Measurements from ENCODE around the gene SLC12A4. TPM values are rescaled to one million over a fixed set of nuclear protein-coding genes. Genes with fewer than 3 reads are reported as not detected.

The SLC12A4 gene
- 27.9 TPM for total RNA-seq

DNA sequence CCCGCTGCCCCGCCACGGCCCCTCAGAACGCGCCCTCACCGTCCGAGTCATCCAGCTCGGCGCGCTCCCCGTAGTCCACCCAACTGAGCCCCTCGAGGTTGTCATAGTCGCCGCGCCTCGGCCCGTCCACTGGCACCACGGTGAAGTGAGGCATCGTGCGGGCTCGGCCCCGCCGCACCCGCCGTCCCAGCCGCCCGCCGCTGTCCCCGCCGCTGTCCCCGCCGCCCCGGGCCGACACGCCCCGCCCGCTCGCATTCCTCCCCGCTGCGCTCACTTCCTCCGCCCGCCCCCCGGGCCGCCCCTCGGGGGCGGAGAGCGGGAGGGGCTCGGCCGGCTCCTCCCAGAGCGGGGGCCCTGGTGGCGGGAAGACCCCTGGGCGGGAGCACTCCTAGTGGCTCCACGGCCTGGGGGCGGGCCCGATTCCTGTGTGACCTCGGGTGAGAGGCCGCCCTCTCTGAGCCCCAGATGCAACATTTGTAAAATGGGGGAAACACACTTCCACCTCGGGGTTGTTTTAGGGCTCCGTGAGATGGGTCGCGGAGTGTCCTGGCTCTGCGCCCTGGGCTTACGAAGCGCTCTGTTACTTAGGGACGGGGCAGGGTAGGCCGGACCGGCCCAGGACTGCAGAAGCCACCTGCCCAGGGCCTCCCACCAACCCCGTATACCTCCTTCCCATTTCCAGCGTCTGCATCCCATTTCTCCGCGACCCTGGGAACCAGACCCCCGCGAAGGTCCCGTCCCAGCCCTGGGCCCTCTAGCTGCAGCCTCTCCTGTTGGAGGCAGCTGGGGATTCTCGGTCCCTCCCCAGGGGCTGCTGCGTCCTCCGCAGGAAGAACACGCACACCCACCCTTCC is at the start of gene SLC12A4:
TSS of gene SLC12A4 (minus strand) at position 238 of the 854 bp plus-strand sequence. CDS start at position 154, 84 bp downstream.

GRCh38 chr16:68015681-68016080 is 47.2 kb upstream of the SLC12A4 start, which contains the start of gene DPEP2NB:
Gene DPEP2NB (minus strand): TSS chr16:68015911. CDS start chr16:68015770, 141 bp downstream.

GRCh38 chr16:67998779-67999688 is 30.6 kb upstream of the SLC12A4 start, which contains the start of gene DPEP2:
Gene DPEP2 (minus strand): TSS chr16:67999484. CDS start chr16:67993212, 6,272 bp downstream.

GRCh38 chr16:67979955-67980678 is 11.7 kb upstream of the SLC12A4 start, which contains the start of gene DPEP3:
Gene DPEP3 (minus strand): TSS chr16:67980499. CDS start chr16:67980380, 119 bp downstream.

DNA sequence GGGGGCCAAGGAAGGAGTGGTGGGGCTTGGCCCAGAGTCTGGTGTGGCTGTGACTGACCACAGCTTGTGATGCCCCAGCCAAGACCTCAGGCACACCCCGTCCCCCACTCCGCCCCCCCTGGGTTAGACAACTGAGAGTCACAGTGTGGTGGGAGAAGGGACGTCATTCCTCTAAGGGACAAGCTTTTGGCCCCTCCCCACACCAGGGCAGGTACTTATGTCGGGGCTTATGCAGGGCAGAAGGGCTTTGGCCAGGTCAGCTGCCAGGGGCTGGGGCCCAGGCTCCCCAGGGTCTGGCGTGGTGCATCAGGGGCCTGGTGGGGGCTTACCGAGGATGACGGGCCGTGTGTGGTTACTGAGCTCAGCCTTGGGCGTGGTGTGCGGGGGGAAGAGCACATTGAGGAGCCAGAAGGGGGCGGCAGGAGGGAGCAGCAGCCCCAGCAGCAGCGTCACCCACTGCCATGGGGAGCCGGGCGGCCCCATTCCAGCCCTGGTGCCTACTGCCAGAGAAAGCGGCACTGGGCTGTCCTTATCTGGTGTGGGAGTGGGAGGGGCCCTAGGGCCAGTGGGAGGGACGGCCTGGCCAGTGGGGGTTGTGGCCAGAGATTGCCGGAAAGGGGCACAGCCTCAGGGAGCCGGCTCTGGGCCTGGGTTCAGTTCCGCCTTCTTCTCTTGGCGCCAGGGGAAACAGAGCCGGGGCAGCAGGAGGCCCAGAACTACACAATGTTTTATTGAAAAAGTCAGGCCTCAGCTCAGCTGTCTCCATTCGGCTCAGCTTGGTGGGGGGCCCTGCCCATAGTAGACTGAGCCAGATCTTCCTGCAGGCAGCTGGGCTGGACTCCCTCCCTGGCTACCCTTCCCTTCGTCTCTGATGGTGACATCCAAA is 24.6 kb downstream of the SLC12A4 start, which contains the start of gene LCAT:
TSS of gene LCAT (minus strand) at position 502 of the 886 bp plus-strand sequence. CDS start at position 483, 19 bp downstream.

DNA sequence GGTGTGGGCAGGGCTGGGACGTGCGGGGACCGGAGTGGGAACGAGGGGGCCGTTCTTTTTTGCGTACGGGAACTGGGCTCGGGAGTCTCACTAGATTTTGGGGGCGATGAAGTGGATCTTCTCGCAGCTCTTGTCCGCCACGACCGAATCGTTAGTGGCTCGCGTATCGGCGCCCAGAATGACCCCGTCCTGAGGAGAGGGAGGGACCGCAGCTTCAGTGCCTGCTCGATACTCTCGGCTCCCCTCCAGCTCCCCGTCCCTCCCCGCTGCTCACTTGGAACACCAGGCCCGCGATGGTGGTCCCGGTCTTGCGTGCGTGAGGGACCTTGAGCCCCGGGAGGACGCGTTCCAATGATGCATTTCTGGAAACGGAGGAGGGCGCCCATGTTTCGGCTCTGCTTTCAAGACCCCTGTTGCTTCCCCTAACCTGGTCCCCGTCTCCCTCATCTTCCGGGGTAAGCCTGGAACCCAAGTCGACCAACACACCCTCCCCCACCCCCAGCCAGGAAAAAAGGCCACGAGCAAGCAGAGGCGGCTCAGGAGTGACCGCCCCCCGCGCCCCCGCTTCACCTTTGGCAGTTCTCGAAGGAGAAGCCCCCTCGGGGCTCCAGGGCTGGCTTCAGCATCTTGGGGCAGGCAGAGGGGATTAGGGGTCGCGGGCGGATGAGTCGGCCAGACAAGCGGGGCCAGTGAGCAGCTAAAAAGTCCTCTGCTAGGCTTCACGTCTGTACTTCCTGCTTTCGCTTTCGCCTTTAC is 32.1 kb downstream of the SLC12A4 start, which contains the start of gene PSMB10:
TSS of gene PSMB10 (minus strand) at position 727 of the 756 bp plus-strand sequence. CDS start at position 626, 101 bp downstream.

GRCh38 chr16:67931712-67932461 is 36.5 kb downstream of the SLC12A4 start, which contains the start of gene CTRL:
Gene CTRL (minus strand): TSS chr16:67931862. CDS start chr16:67931852, 10 bp downstream.

Small RNA genes within 50 kb of the gene (small RNA-seq; reads per million reads assigned to genes)
- not detected for gene RNU6-359P

Other genes starting within 250 kb of the SLC12A4 start
- gene GFOD2, start 249.3 kb downstream of the SLC12A4 start, total RNA-seq: 57.2 TPM
- 6.9 TPM for gene RANBP10, start 162.1 kb downstream of the SLC12A4 start, total RNA-seq
- gene TSNAXIP1, start 161.7 kb downstream of the SLC12A4 start, total RNA-seq: 6.2 TPM
- gene THAP11, start 126.3 kb downstream of the SLC12A4 start, total RNA-seq: 23.8 TPM
- gene NUTF2, start 121.7 kb downstream of the SLC12A4 start, total RNA-seq: 134 TPM
- 27.9 TPM for gene CENPT, start 120.9 kb downstream of the SLC12A4 start, total RNA-seq
- 52.4 TPM for gene EDC4, start 95.6 kb downstream of the SLC12A4 start, total RNA-seq
- gene NRN1L, start 83.8 kb downstream of the SLC12A4 start, total RNA-seq: not detected
- 11.8 TPM for gene PSKH1, start 75.4 kb downstream of the SLC12A4 start, total RNA-seq
- 1.8 TPM for gene CTRL, start 36.8 kb downstream of the SLC12A4 start, total RNA-seq
- gene PSMB10, start 31.8 kb downstream of the SLC12A4 start, total RNA-seq: 19.4 TPM
- gene LCAT, start 24.5 kb downstream of the SLC12A4 start, total RNA-seq: 5.3 TPM
- 0.23 TPM for gene DPEP3, start 11.9 kb upstream of the SLC12A4 start, total RNA-seq
- 1.4 TPM for gene DPEP2, start 30.8 kb upstream of the SLC12A4 start, total RNA-seq
- not detected for gene DPEP2NB, start 47.3 kb upstream of the SLC12A4 start, total RNA-seq
- 10.4 TPM for gene DDX28, start 54.6 kb upstream of the SLC12A4 start, total RNA-seq
- gene DUS2, start 54.6 kb upstream of the SLC12A4 start, total RNA-seq: 11.8 TPM
- 27.5 TPM for gene NFATC3, start 116.7 kb upstream of the SLC12A4 start, total RNA-seq

Data from diencephalon (tissue), 1 donor.